Stimulated activated CD8-positive, alpha-beta memory T cell treated with anti-CD3 and anti-CD28 coated beads, Interleukin-15, amount 100 ng/mL, for 48 hours (primary cell): Measurements from ENCODE around the gene NDEL1.

Source experiments
- DNase-seq, 2 donors: peaks; one replicate each; pipeline ENCODE4 v3.0.0-alpha.2; 2020; ENCODE audit warnings: low read depth in 2 of 2

Gene NDEL1

DNA sequence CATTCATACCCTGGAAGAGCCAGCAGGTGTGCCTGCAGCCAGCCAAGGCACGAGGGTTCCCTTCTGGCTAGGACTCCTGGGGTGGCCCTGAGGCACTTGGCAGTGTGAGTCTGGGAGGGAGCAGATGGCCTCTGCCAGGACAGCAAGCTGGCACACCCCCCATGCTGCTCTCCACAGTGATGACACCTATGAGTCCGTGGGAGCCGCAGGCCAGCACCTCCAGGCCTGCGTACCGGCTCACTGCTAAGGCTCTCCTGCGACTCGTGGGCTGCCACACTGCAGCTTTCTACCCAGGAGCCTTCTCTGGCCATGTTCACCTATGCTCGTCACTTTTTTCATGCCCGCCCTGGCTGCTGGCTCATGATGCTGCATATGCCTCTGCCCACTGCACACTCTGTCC is 68.1 kb downstream of the NDEL1 start:
- no peak for DNase-seq

DNA sequence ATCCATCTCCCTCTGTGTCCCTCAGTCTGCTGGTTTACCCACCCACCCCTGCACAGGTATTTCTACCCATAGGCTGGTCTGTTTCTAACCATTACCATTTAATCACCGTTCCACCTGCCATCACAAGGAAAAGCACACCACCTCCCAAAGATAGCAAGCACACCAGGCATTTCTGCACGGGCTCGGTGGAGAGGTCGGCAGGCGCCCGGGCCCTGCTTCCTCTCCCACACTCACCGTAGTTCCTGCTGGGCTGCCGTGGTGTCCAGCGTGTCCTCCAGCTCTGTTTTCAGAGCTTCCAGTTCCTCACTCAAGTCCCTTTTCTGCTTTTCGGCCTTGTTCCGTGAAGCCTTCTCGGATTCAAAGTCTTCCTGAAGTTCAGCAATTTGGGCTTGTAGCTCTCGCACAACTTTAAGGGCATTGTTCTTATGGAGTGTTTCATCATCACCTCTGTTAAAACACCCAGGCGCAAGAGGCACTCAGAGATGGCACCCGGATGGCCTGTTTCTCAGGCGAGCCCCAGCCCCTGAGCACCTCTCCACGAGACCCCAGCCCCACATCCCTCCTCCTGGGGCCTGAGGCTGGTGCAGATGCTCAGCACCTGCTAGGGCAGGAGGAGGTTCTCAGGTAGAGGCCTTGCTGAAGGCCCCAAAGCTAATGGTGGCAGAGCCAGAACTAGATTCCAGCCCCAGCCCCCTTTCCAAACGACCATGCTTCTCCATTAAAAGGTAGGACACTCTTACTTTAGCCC is 69.0 kb downstream of the NDEL1 start:
- no peak for DNase-seq

DNA sequence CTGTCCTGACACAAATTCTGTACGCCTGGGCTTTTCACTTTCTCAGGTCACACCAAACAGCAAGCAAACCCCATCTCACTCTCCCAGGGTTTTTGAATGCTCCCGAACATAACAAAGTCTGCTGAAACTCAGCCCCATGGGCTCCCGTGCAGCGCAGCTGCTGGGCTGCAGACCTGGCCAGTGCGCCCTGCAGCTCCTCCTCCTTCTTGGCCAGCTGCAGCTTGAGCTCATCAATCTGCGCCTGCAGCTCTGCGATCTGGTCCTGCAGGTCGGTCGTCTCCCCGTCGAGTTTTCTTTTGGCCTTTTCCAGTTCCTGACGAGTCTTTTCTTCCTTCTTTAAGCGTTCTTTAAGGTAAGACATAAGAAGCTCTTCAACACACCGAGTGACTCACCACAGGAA is 70.5 kb downstream of the NDEL1 start:
- no peak for DNase-seq

DNA sequence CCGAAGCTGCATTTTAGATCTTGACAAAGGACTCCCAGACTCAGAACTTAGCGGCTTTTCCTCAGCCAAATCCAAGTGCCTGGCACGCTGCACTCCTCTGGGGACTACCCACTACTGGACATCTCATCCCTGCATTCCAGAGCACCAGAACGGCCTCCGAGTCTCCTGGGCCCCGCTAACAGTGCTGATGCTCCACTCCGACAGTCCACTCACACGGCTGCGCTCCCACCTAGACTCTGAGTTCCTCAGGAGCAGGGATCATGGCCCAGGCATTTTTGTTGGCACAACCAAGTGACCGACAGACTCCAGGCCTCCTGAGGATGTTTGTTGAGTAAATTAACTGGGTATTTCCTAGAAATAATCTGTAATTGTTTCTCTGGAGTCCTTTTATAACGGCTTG is 79.1 kb downstream of the NDEL1 start:
- DNase-seq, result no peak
